Measurements from ENCODE around the gene GAL3ST2. TPM values are rescaled to one million over a fixed set of nuclear protein-coding genes. Genes with fewer than 3 reads are reported as not detected.

GAL3ST2 gene
- total RNA-seq, 4 donors from 2014 or later, result 1.6 TPM; not detected in 3

DNA sequence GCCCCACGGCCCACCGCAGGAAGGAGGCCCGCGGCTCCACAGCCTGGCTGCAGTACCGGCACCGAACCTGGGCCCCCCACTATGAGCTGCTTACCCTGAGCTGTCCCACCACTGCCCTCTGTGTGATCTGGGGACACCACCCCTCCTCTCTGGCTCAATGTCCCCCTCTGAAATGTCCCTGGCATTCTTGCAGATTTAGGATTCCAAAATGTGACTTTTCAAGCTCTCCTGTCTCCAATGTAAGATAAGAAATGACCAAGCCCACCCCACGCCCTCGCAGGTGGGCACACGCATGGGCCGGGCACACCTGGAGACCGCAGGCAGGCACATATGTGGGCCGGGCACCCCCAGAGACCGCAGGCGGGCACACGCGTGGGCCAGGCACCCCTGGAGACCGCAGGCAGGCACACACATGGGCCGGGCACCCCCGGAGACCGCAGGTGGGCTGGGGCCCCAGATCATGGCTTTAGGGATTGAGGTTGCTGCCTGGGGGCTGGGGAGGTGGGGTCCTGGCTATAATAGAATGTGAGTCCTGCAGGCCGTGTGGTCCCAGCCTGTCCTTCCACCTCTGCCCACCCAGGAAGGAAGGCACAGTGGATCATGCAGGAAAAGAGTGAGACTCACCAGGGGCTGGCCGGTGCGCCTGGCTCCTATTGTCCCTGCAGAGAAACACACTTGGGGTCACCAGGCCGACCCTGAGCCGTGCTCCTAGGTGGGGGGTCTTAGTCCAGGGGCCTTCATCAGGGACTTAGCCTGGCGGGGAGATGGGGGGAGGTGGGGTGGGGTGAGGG lies 74.9 kb downstream of the GAL3ST2 start:
- TF ChIP-seq, protein P1, sequence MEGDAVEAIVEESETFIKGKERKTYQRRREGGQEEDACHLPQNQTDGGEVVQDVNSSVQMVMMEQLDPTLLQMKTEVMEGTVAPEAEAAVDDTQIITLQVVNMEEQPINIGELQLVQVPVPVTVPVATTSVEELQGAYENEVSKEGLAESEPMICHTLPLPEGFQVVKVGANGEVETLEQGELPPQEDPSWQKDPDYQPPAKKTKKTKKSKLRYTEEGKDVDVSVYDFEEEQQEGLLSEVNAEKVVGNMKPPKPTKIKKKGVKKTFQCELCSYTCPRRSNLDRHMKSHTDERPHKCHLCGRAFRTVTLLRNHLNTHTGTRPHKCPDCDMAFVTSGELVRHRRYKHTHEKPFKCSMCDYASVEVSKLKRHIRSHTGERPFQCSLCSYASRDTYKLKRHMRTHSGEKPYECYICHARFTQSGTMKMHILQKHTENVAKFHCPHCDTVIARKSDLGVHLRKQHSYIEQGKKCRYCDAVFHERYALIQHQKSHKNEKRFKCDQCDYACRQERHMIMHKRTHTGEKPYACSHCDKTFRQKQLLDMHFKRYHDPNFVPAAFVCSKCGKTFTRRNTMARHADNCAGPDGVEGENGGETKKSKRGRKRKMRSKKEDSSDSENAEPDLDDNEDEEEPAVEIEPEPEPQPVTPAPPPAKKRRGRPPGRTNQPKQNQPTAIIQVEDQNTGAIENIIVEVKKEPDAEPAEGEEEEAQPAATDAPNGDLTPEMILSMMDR (IDR thresholded peaks at IDR 0.05 in 4 of 5, conservative IDR thresholded peaks at IDR 0.05 in 1 of 5), result no peak
- no peak for TF ChIP-seq POLR2A (IDR thresholded peaks at IDR 0.05)
- DNase-seq (no peak), ATAC-seq (no peak)
- no peak overlapping the region for H3K4me3 ChIP-seq
- no peak overlapping the region for H3K27ac ChIP-seq
- no peaks in the 10 kb centered on the region for H3K9me3 ChIP-seq
- in situ Hi-C loops (cut with MboI; ENCODE audit: low sequenced_read_pairs in 4 of 4), result no loop called here
- H3K36me3 ChIP-seq, result no peaks in the 10 kb centered on the region
- intact Hi-C loops (cut with DNase I; ENCODE audit: low total_unique reads), result no loop called here
- peaks cover 0 to under 1% (median 0%) of the 10 kb centered on the region in 3 donors for H3K27me3 ChIP-seq
- H3K4me1 ChIP-seq, result no peaks in the 10 kb centered on the region

DNA sequence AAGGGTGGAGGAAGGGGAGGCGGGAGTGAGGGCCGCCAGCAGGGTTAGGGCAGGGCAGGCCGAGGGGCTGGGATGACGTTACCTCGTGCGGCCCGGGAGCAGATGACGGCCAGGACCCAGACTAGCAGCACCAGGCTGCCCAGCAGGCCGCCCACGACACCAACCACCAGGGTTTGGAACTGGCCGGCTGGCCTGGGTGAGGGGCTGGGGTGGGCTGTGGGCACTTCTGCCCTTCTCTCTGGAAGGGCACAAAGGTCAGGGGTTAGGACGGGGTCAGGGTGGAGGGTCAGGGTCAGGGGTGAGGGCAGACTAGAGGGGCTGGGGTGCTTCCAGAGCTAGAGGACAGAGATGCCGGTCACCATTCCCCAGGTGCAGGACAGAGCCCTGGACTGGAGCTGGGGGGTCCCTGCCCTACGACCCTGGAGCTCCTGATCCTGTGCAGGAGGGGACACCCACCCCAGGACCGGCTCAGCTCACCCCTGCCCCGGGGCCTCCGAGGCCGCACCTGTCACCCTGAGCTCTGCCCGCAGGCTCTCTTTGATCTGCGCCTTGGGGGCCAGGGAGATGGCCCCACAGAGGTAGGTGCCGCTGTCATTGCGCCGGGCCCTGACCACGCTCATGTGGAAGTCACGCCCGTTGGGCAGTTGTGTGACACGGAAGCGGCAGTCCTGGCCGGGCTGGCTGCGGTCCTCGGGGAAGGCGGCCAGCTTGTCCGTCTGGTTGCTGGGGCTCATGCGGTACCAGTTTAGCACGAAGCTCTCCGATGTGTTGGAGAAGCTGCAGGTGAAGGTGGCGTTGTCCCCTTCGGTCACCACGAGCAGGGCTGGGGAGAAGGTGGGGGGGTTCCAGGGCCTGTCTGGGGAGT lies 75.7 kb downstream of the GAL3ST2 start:
- intact Hi-C loops (cut with DNase I; ENCODE audit: low total_unique reads), result no loop called here
- DNase-seq, result no peak
- no peak for ATAC-seq

DNA sequence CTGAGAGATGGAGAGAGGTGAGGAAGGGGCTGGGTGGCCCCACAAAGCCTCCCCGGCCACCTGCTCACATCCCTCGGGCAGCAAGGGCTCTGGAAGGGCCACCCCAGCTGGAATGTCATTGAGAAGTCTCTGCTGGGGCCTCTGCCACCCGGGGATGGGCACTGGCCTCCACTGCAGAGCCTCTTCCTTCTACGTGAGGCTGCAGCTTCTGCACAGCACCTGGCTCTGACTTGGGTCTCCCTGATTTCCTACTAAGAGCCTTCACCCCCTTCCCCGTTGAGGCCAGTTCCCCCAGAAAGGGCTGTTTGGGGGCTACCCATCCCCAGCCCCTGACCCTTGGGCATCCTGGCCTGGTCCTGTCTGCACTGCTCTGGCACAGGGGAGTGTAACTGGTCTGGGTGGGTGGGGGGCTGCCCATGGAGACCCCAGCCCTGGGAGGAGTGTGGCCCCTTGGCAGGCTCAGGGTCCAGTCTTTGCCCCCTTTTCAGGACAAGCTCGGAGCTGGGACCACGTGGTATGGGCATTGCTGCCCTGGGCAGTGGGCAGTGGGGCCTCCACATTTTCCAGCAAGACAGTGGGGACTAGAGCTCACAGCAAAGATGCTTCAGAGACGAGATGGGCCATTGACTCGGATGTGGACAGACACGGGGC lies 76.5 kb downstream of the GAL3ST2 start:
- intact Hi-C loops (cut with DNase I; ENCODE audit: low total_unique reads), result no loop called here
- Histone ChIP-seq H3K27ac (no peak overlapping the region), H3K27me3 (no peaks in the 10 kb centered on the region), H3K4me1 (no peaks in the 10 kb centered on the region), H3K36me3 (no peaks in the 10 kb centered on the region), H3K9me3 (no peaks in the 10 kb centered on the region), H3K4me3 (no peak overlapping the region)
- TF ChIP-seq POLR2A (IDR thresholded peaks at IDR 0.05), result no peak
- TF ChIP-seq, protein P1 (IDR thresholded peaks at IDR 0.05 in 4 of 5, conservative IDR thresholded peaks at IDR 0.05 in 1 of 5), result no peak
- ATAC-seq (no peak), DNase-seq (peak in 1 of 2 donors; percentile 6)
- in situ Hi-C loops (cut with MboI; ENCODE audit: low sequenced_read_pairs in 4 of 4), result no loop called here

More for the DNA sequence above, 75.7 kb downstream of the GAL3ST2 start:
- no peak overlapping the region for H3K27ac ChIP-seq
- no peaks in the 10 kb centered on the region for H3K9me3 ChIP-seq
- no peaks in the 10 kb centered on the region for H3K36me3 ChIP-seq
- no peak overlapping the region for H3K4me3 ChIP-seq
- in situ Hi-C loops (cut with MboI; ENCODE audit: low sequenced_read_pairs in 4 of 4), result no loop called here
- H3K4me1 ChIP-seq, result no peaks in the 10 kb centered on the region
- H3K27me3 ChIP-seq, result no peaks in the 10 kb centered on the region
- no peak for TF ChIP-seq POLR2A (IDR thresholded peaks at IDR 0.05)
- TF ChIP-seq, protein P1 (IDR thresholded peaks at IDR 0.05 in 4 of 5, conservative IDR thresholded peaks at IDR 0.05 in 1 of 5), result no peak

Other genes starting within 250 kb of the GAL3ST2 start
- gene BOK, start 218.1 kb upstream of the GAL3ST2 start, total RNA-seq, result 1 to 10 TPM in 3 of 4 donors, under 1 TPM in 1; 0.92 to 4.7 (median 2.3) TPM
- gene THAP4, start 139.7 kb upstream of the GAL3ST2 start, total RNA-seq, result 10 to 100 TPM; 71.3 to 83.3 (median 79.9) TPM
- gene ATG4B, start 139.1 kb upstream of the GAL3ST2 start, total RNA-seq, result 10 to 100 TPM; 32.0 to 57.5 (median 49.8) TPM
- 1 to 10 TPM; 3.9 to 8.2 (median 5.9) TPM for gene DTYMK, start 90.0 kb upstream of the GAL3ST2 start, total RNA-seq
- gene ING5, start 74.8 kb upstream of the GAL3ST2 start, total RNA-seq, result 10 to 100 TPM; 12.1 to 33.9 (median 27.5) TPM
- 10 to 100 TPM; 15.9 to 39.6 (median 20.3) TPM for gene D2HGDH, start 42.2 kb upstream of the GAL3ST2 start, total RNA-seq
- gene NEU4, start 32.4 kb downstream of the GAL3ST2 start, total RNA-seq, result 100 to 1,000 TPM in 1 of 4 donors, 10 to 100 TPM in 1, 1 to 10 TPM in 2; 3.0 to 119 (median 19.4) TPM
- under 1 TPM in 1 of 4 donors, not detected in 3; 0.13 TPM for gene PDCD1, start 82.1 kb downstream of the GAL3ST2 start, total RNA-seq
- gene RTP5, start 92.9 kb downstream of the GAL3ST2 start, total RNA-seq, result not detected

Measured in gastrocnemius medialis (tissue), 4 donors.